Measurements from ENCODE around the gene ATP1A1. TPM values are rescaled to one million over a fixed set of nuclear protein-coding genes. Genes with fewer than 3 reads are reported as not detected.

ATP1A1 gene
- total RNA-seq, 4 donors from 2014 or later: 88.5 to 222 (median 156) TPM

DNA sequence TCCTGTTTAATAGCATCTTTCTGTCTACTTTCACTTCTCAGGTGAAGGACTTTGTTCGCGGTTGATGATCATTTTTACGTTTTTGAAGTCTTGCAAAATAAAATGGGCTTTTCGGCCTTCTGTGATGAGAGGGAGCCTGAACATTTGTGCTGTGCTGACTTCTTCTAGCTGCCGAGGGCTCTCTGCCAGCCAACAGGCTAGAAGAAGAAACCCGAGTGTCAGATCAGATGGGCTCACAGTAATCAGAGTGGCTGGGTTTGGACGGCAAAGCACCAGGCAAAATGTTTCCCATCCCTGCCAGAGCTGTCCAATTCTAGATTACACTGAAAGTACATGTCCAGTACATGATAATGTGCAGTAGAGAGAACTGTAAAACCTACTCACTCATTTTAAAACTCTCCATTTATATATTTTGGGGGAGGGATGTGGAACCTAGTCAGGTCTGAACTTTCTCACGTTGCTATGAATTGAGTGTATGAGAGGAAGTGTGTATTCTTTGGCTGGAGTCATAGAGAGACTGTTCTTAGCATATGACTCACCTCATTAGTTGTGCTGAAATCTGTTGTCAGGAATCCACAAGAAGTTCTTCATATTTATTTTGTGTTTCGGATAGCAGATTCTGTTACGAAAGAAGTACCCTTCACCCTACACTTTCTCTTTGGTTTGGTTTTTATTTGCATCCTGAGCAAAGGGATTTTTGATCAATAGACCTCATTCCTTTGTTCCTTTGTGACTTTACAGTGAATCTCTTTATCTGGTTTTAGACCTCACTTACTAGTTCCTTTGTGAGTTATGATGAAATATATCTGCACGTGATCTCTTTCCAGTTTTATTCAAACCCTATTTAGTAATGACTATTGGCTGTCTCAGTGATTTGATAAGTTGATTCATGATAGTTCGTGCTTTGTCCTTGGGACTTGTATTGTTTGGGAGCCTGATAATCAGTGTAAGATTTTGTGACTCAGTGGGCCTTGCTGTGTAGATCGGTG lies 4.8 kb downstream of the ATP1A1 start:
- TF ChIP-seq, protein P1, sequence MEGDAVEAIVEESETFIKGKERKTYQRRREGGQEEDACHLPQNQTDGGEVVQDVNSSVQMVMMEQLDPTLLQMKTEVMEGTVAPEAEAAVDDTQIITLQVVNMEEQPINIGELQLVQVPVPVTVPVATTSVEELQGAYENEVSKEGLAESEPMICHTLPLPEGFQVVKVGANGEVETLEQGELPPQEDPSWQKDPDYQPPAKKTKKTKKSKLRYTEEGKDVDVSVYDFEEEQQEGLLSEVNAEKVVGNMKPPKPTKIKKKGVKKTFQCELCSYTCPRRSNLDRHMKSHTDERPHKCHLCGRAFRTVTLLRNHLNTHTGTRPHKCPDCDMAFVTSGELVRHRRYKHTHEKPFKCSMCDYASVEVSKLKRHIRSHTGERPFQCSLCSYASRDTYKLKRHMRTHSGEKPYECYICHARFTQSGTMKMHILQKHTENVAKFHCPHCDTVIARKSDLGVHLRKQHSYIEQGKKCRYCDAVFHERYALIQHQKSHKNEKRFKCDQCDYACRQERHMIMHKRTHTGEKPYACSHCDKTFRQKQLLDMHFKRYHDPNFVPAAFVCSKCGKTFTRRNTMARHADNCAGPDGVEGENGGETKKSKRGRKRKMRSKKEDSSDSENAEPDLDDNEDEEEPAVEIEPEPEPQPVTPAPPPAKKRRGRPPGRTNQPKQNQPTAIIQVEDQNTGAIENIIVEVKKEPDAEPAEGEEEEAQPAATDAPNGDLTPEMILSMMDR (IDR thresholded peaks at IDR 0.05; ENCODE audit: low read depth): no peak

DNA sequence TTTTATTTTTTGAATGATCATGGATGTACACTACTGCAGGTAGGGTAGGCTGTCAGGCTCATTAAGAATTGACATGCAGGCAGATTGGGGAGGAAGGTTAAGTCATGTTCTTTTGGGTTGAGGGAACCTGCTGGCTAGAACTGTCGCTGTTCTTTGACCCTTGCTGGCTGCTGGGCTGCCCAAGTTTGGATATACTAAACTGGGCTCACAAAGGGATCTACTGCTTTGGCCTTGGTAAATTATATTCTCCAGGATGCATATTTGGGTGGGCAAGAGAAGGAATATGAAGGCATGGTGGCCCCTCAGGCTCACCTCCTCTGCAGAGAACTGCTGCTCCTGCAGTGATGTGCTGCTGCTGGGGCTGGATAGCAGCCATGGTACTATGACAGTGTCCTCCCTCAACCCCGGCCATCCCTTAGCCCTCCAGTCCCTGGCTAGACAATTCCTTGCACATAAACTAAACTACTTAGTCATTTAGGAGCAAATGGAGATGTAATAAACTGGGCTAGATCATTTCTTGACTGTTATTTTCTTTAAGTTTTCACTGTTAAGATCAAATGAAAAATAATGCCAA lies 6.1 kb downstream of the ATP1A1 start:
- TF ChIP-seq, protein P1 (IDR thresholded peaks at IDR 0.05; ENCODE audit: low read depth): no peak

DNA sequence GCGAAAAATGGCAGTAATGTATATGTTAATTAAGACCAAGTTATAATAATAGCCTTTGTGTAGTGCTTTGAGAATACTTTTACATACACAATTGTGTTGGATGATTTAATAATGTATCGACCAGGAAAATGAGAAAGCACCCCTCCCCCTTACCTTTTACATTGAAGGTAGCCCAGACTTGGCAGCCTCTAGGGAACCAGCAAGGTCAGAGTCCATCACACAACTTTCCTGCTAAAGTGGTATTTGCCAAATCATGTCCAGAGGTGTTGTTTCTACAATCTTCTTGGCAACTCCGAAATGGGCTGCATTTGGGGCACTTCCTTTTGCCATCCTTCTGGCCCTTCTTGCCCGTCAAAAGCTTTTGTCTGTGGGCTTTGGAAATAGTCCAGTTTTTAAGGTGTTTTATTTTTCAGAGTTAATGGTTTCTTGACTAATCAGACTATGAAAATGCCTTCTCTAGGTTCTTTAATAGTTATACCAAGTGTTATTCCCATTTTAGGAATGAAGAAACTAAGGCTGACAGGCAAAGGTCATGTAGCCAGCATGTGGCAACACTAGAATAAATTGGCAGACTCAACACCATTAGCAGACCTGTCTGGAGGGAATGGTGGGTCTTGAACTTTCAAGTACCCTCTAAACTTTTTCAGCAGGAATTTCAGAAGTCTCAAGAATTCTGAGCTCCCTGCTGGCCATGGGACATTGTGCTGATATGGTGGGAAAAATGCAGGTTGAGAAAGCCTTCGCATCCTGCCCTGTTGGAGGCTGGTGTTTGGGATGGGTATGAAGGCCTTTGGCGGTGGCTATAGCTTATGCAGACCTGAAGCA lies 6.8 kb downstream of the ATP1A1 start:
- TF ChIP-seq, protein P1 (IDR thresholded peaks at IDR 0.05; ENCODE audit: low read depth): no peak

DNA sequence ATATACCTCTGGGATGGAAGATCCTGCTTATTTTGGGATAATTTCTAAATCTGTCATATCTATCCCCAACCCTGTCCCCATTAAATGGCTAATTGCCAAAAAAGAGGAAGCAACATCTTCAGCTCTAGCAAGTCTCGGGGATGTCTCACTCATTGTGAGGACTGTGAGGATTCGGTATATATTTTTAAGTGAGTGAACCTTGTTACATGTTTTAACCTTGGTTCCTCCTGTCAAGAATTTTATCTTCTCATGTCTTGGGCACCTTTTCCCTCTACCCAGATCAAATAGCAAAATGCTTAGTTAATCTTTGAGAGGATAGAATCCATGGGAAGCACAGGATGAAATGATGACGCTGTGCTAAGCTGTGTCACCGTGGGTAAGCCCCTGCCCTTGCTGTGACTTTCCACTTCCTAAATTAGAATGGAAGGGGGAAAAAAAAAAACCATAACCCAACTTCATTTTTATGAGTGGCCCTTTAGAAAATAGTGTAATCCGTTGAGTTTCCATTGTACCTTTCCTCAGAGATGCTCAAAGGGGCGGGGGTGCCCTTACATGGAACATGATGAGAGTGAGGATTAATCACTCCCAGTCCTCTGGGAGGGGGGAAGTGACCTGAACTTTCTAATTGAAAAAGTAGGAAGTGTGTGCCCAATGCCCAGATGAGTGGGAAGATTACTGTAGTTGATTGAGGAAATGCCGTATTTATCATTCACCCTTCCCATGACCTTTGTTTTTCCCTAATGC lies 7.6 kb downstream of the ATP1A1 start:
- TF ChIP-seq, protein P1 (IDR thresholded peaks at IDR 0.05; ENCODE audit: low read depth): no peak

DNA sequence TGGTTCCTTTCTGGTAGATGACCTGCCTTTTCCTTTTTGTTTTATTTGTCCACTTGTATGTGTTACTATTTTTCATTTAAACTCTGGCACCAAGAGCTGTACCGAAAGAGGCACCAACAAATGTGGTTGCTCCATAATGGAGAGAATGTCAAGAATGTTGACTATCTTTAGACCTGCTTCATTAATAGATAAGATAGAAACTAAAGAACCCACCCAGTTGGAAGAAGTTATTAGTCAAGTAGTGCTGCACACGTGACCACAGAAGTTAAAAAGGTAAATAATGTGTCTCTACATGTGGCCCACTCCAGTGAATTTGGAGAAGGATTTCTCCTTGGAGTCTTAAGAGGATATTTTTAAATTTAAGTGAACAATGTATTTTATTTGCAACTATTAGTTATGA lies 9.3 kb downstream of the ATP1A1 start:
- TF ChIP-seq, protein P1 (IDR thresholded peaks at IDR 0.05; ENCODE audit: low read depth): no peak

DNA sequence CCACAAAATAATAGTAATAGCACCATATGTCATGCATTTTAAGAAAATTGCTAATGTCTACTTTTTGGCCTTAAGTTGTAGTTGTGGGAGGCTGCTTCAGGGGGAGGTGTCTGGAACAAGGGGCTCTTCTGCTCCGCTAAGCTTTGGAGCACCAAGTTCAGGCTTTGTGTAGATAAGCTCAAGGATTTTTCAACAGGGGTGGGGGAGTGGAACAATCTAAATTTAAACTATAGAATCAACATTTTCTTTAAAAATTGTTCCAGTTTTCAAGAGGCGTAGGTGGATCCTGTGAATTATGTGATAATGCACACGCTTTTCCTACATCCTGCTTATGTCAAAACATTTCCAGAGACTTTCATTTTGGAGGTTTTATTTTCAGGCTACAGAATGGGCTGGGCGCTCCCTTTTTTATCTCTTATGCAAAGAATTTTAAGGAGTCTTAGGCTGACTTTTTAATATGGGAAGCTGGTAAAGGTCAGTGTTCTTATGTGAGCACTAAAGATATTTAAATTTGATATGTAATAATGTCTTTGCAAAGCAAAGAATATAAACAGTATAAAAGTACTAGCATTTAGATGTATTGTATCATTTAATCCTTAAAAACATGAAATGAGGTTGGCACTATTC lies 9.9 kb downstream of the ATP1A1 start:
- TF ChIP-seq, protein P1 (IDR thresholded peaks at IDR 0.05; ENCODE audit: low read depth): no peak

Data from subcutaneous adipose tissue (tissue), 4 donors.